Dermis blood vessel endothelial cell (primary cell): Measurements from ENCODE around the gene GPR25. TPM values are rescaled to one million over a fixed set of nuclear protein-coding genes. Genes with fewer than 3 reads are reported as not detected.
"Not testable (repeated sequence)": the region's sequence is repeated elsewhere in the genome, so short reads cannot be mapped to it uniquely, and the experiment has no call there.

ENCODE experiments used
- DNase-seq: peaks from one replicate; pipeline ENCODE4 v3.0.0; 2010
- total RNA-seq: library from RNA; depleted of rRNA; stranded (reverse); fragments of >200 nt; gene quantifications from 2 replicates; pipeline ENCODE4 v1.2.3, GENCODE V29; 2014

The GPR25 gene
- total RNA-seq, 1 donor from 2014 or later: not detected

- no peak for DNase-seq
Observed at GRCh38 chr1:200895443-200895789, 22.6 kb downstream of the GPR25 start.

- DNase-seq: no peak
Observed at GRCh38 chr1:200895801-200896530, 23.2 kb downstream of the GPR25 start.

- no peak for DNase-seq
Observed at GRCh38 chr1:200896531-200897196, 23.9 kb downstream of the GPR25 start.

- DNase-seq: no peak
Observed at GRCh38 chr1:200897259-200897658, 24.5 kb downstream of the GPR25 start.

- no peak for DNase-seq
Observed at GRCh38 chr1:200899015-200899386, 26.2 kb downstream of the GPR25 start.

GRCh38 chr1:200899451-200899915 is 26.7 kb downstream of the GPR25 start:
- no peak for DNase-seq

- no peak for DNase-seq
Observed at GRCh38 chr1:200899954-200900867, 27.4 kb downstream of the GPR25 start.

- no peak for DNase-seq
Observed at GRCh38 chr1:200900877-200901276, 28.1 kb downstream of the GPR25 start.

- no peak for DNase-seq
Observed at GRCh38 chr1:200901350-200901749, 28.6 kb downstream of the GPR25 start.

- DNase-seq: no peak
Observed at GRCh38 chr1:200901796-200902444, 29.1 kb downstream of the GPR25 start.

GRCh38 chr1:200903793-200904192 is 31.0 kb downstream of the GPR25 start:
- no peak for DNase-seq

- no peak for DNase-seq
Observed at GRCh38 chr1:200904772-200905171, 32.0 kb downstream of the GPR25 start.

- no peak for DNase-seq
Observed at GRCh38 chr1:200905411-200906052, 32.8 kb downstream of the GPR25 start.

GRCh38 chr1:200906491-200906890 is 33.7 kb downstream of the GPR25 start:
- DNase-seq: no peak

- DNase-seq: no peak
Observed at GRCh38 chr1:200907611-200908097, 34.9 kb downstream of the GPR25 start.

GRCh38 chr1:200908191-200908868 is 35.5 kb downstream of the GPR25 start:
- no peak for DNase-seq

GRCh38 chr1:200909071-200909470 is 36.3 kb downstream of the GPR25 start:
- DNase-seq: no peak

- DNase-seq: no peak
Observed at GRCh38 chr1:200909757-200910239, 37.0 kb downstream of the GPR25 start.

GRCh38 chr1:200911361-200911760 is 38.6 kb downstream of the GPR25 start:
- no peak for DNase-seq

GRCh38 chr1:200911936-200912335 is 39.2 kb downstream of the GPR25 start:
- not testable (repeated sequence) for DNase-seq

GRCh38 chr1:200912737-200913407 is 40.1 kb downstream of the GPR25 start:
- DNase-seq: no peak
